Stimulated activated CD4-positive, alpha-beta T cell treated with anti-CD3 and anti-CD28 coated beads, TNF-alpha, amount 100 ng/mL, for 4 hours (primary cell): ENCODE measurements around the gene P2RY14.

ENCODE experiments used
- DNase-seq, 3 experiments: peaks; one replicate each; pipeline ENCODE4 v3.0.0-alpha.2; 2020; ENCODE audit warnings: low read depth in 3 of 3

The P2RY14 gene

DNA sequence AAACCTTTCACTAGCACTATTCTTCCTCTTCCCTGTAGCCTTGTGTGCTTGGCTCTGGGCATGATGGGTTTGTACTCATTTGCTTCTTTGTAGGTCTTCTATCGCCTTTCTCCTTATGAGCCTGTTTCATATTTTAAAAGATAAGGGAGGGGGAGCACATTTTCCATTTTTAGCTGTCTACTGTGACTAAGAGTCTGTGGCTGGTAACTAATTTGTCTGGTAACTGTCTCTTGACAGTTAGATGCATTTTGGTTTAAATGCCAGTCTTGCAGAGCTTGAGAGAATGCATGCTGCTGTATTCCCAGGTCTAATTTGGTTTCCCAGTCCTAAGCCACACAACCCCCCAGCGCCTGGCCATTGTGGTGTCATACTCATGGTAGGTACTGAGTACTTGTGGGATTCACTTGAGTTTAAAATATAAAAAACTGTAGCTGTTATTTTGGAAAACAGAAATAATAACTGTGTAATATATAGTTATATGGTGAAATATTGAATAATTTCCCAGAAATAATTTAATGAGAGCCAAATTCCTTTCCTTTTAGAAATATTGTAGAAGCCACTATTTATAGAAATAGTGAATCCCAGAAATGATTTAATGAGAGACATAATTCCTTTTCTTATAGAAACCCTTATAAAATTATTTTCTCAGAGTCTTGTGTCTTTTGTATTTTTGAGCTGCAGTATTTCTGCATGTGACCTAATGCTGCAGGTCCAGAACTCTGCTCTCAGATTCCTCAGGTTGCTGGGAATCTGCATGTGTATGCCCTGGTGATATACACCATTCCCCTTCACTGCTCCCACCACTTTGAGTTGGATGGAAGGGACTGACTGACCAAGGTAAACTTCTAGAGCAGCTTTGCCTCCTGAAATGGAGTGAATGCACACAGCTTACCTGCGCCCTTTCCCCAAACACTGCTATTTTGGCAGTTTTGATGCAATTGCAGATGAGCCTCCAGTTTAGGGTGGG lies 61.4 kb downstream of the P2RY14 start:
- DNase-seq: no peak

DNA sequence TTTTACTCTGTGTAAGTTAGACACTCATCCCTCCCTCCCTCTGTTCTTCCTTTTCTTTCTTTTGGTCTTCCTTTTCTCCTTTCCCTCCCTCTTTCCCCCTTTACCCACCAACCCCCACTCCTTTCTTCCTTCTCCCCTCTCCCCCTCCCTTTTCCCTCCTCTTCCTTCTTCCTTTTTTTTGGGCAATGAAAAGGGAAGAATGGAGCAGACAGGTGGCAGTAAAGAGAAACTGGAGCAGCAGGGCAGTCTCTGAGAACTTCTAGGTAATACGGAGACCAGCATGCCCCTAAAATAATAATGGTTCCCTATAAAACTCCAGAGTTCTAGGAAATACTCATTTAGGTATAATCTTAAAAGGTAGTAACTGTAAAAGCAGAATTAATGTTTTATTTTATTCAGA lies 63.9 kb downstream of the P2RY14 start:
- no peak for DNase-seq

DNA sequence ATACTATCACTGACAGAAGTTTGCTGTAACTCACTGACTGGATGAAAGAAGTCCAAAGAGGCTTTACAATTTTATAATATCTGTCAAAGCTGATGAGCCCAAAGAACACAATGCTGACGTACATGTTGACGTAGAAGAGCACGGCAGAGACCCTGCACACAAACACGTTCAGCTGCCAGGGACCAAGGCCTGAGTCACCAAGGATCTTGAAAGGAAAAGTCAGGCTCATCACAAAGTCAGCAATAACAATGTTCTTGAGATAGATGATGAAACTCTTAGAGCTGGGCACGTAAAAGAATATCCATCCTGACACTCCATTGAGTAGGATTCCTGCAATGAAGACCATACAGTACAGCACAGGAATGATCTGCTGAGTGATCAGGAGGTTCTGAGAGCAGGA lies 64.5 kb downstream of the P2RY14 start:
- no peak for DNase-seq

DNA sequence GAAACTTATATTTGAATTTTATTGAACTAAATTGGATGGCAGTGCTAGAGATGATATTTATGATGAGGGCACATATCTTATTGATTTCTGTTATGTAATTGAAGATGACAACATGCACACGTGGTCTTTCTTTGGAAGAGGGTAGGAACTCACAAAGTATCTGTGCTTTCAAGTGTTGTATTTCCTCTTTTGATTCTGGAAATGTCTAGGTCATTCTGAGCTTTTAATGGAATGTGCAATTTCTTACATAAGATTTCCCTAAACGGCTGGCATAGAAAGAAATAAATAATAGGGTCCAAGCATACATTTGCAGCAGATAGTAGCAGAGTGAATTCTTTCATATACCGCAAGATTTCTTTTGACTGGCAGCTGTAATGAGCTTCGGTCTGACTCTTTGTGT lies 65.2 kb downstream of the P2RY14 start:
- DNase-seq: no peak

DNA sequence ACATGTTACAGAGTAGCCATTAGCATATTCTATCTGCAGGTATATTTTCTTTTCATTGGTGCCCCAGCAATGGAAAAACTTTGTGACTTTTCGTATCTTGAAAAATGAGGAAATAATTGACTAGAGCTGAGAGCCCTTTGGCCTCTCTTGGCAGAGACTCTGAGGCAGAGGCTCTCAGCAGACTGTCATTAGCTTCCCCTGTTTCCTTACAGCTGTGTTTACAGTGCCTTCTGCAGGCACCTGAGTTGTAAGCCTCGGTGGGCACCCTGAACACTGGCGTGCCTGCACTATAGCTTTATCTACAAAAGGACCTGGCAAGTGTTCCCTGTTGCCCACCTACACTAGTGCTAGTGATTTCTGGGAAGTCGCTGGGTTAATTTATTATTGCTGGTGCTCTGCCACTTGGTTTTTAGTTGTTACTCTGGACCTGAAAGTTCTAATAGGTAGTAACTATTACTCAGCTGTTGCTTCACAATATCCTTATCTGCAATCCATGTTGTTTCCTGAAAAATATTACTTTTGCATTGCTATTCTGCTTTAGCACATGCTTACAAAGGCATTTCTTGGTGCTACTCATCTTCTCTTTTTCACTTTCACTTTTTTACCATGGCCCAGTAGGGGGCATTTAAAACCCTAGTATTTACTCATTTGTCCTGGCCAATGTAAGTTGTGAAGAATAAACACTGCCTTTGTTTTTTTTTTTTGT lies 67.5 kb downstream of the P2RY14 start:
- DNase-seq: no peak

DNA sequence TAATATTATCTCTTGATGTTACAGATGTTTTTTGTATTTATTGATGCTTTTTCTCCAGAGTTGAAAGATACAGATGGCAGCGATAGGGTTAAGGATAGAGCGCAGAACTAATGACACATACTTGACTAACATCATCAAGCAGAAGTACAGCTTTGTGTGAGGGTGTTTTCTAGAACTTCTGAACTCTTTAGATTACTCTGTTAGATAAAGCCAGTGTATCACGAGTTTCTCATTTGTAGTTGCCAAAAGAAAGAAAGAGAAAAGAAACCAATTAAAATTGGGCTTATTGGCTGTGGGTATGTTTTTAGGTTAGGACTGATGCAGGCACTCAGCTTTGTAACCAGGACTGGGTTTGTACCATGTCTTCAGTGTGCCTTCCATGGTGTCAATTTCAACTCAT lies 68.7 kb downstream of the P2RY14 start:
- no peak for DNase-seq

DNA sequence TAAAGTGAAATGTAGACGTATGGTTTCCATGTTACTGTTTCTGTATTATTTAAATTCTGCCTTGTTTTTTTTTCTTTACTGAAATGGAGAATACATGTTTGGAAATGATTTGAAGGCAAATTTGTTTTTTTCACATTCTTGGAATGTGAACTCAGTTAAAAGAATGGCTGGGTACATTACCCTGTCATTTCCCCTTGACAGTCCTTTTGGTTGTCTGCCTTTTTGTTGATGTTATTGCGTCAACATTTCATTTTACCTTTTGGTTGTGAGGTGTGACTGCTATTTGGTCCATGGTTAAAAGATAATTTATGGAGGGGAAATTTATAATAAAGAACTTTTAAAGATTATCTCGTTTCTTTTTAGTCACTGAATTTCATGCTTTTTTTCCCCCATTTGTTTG lies 72.1 kb downstream of the P2RY14 start:
- DNase-seq: no peak

DNA sequence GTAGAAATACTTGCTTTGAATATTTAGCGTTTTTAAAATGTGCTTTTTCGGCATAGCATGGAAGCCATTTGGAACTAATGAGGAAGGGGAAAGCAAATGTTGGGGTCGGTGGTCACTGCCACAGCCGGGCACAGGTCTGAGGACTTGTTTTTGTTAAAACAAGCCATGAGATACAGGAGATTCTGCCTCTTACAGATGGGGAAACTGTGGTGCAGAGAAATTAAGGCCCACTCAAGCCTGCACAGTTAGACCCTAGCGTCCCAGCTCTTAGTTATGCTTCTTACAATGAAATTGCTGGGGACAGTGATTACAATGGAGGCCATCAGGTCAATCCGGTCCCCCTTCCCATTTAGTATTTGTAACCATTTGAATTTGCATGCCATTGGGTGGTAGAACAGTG lies 72.9 kb downstream of the P2RY14 start:
- no peak for DNase-seq

DNA sequence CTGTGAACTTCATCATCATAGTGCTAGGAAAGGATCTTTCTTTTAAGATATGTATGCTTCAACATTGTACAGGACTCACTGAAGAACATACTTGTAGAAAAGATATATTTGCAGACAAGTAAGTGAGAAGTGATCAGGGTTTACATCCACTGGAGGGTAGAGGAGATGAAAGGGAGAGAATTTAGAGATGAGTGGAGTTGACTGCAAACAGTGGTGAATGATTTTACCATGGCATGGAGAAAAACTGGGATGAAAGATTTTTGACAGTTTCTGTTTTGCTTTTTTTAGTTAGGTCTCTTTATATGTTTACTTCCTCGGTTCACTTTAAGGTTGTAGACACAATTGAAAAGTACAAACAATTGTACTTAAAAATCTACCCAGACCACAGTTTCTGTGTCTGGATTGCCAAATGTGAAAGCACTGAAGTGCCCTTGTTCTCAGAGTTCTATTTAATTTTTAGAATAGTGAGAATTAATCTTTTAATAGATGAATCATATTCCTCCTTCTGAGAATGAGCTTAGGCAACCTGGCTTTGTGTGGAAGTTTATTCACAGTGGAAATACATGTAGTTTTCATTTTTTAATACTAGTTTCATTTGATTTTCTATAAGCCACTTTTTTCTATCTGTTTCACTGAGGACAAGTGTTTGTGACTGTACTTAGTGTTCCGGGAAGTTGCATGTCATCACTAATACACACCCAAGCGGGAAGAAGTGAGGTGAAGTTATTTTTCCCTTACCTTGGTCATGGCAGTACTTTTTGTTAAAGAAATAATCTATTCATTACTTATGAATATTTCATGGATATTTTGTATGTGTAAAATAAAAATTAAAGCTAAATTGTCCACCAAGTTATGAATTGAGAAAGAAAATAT lies 73.6 kb downstream of the P2RY14 start:
- no peak for DNase-seq

DNA sequence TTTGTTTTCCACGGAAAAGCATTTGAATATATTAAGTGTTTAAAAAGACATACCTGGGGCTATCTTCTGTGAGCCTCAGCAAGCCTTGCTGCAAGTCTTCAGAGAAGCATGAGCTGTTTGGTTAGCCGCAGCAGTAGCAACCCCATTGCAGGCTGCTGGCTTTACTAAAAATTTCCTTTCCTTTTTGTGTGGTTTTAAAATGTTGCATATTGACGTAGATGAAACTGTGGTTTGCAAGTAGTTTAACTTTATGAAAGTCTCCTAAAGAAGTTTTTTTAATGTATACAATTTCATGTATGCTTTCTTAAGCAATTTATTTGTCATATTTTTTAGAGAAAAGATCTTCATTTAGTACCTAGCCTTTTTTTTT lies 75.3 kb downstream of the P2RY14 start, which contains the start of gene GPR171:
Gene GPR171, minus strand, starts transcription at position 166 of the 370 bp plus-strand sequence. CDS start 3,830 bp downstream, outside the sequence.
- DNase-seq: peak in 2 of 3 experiments; percentile 38 to 53

DNA sequence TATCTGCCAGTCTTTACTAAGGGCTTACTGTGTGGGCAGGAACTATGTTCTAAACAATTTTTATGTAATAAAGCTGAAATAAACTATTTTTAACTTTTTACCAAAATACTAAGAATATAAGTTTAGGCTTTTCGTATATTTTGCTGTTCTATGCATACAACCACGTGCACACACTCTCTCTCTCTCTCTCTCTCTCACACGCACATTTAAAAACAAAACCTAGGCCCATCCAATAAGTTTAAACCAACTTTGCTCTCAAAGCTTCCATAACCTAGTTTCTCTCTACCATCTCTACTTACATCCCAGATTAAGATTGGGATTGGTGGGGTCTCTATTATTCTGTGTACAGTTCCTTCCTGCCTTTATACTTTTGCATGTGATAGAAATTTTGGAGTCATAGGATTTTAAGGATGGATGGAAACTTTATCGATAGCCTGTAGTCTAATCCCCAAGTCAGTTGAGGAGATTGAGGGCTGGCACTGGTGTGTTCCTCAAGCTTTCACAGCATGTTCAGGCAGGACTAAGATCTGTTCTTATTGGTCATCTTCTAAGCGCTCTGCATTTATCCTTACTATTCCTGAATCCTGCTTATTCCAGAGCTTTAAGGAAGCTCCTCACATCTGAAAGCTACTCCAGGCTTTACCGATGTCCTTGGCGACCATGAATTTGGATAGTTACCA lies 77.2 kb downstream of the P2RY14 start:
- no peak for DNase-seq

DNA sequence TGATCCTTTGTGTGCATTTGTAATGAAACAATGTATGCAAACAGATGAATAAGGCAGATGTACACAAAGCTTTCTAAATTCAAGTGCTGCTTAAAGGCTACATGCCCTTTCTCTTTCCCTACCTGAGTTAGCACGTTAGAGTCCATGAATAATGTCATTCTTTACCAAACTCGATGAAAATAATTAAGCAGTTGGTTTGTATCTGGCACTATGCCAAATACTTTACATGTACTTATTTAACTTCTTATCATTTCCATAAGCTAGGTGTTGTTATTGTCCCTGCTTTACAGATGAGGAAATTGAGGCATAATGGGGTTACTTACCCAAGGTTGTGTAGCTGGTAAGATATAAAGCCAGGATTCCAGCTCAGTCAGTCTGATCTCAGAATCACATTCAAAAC lies 77.8 kb downstream of the P2RY14 start:
- no peak for DNase-seq

DNA sequence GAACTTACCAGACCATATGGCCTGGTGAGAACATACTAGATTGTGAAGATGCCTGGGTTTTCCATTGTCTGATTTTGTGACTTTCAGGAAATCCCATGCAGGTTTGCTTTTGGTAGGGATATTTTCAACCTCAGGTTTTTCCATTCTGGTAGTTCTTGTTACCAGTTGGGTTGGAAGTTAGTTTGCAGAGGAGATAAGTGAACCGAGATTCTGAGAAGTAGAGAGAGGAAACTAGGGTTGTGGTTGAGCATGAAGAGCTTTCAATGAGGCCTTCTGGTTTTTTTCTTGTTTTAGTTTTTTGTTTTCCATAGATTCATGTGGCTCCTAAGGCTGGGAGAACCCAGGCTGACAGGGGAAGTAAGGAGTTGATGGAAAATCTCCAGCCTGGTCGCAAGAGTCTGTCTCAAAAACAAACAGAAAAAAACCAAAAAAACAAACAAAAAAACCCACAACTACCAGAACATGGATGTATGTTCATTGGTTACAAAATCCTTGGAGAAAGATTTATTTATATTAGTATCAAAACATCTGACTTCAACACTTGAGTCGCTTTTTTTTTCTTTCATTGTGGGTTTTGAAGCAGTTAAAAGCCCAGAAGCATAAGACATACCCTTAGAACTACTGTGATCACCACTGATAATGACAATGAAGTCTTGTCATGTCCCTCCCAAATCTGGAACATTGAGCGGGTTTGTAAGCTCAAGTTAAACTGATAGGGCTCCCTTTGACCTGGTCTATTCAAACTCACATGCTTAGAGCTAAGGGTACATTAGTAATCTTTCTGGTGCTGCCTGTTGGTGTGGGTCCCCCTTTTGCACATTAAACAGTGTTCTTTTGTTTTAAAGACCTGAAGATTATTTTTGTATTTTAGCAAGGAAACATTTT lies 78.5 kb downstream of the P2RY14 start:
- DNase-seq: no peak

DNA sequence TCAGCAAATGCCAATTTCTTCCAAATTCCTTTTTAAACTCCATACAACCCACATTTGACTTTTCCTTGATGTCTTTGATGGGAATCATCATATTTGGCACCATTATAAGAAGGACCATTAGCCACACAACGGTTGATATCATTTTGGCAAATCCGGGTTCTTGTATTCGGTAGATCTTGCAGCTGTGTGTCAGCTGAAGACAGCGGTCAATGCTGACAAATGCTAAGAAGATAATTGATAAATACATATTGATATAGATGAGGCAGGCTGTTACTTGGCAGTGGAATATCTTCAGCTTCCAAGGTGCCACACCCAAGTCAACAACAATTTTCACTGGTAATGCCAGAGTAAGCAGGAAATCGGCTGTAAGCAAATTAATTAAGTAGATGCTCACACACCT lies 79.5 kb downstream of the P2RY14 start:
- DNase-seq: no peak

DNA sequence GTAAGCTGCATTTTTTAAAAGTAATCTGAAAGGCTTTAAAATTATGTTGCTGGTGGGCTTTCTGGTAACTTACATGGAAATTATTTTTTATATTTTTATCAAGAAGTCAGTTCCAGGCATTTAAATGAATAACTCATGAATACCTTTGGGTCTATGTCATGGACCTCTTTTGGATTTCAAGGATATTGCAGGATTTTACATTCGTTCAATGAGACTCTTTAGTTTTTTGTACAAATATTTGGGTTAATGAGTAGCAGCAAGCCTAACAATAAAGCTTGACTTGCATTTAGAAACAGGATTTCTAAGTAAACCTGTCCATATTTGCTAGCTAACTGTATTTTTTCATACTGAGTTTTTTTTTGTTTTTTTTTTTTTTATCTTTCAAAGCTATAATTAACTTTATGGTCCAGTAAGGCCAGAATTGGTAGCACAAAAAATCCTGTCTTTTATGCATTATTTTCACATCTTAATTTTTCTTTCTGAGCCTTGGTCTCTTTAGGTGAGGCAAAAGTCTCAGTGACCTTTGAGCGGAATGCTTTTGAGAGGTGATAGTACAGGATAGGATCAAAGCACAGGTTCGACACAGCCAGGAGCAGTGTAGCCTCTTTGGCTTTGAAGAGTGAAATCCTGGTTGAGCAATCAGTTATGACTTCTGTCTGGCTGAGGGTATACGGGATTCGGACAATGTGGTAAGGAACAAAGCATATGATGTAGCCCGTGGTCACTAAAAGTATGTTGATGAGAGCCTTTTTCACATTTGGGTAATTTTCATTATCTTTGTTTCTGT lies 80.2 kb downstream of the P2RY14 start:
- no peak for DNase-seq

DNA sequence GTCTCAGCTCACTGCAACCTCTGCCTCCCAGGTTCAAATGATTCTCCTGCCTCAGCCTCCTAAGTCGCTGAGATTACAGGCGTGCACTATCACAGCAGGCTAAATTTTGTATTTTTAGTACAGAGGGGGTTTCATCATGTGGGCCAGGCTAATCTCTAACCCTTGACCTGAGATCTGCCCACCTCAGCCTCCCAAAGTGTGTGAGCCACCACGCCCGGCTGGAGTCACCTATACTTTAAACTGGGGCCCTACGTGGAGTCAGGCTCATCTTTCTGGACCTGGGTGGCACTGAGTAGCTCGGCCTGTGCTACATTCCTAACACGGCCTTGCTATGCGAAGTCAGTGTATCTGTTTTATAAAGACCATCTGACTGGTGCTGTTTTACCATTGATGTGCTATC lies 81.1 kb downstream of the P2RY14 start:
- no peak for DNase-seq

DNA sequence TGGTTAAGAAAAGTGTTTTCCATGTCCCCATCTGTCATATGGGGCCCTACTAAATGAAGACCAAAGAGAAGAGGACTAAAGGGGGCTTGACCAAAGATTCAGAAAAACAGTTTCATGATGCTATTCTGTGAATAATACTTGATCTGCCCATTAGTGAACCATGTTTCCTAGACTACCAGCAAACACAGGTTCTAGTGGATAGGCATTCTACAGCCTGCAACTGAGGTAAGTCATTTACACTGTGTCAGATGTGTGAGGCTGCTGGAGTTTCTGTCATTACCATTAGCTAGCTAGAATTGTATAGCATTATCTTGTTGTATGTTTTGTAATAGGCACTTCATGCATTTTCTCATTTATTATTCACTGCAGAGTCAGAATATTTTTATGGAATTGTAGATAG lies 81.9 kb downstream of the P2RY14 start:
- DNase-seq: no peak

DNA sequence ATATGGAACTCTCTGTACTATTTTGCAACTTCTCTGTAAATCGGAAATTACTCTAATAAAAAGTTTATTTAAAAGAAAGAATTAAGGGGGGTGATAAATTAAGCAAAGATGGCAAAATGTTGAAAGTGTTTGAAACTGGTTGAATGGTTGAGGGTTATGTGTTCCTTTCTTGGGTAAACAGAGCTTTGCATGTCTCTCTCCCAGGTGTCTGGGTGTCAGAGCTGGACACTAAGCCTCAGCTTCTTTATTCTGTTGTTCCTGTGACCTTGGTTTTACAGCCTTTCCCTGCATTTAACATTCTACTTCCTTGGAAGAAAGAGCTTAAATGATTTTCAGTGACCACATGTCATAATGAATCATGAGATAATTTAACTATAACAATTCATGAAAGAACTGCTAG lies 82.5 kb downstream of the P2RY14 start:
- no peak for DNase-seq

DNA sequence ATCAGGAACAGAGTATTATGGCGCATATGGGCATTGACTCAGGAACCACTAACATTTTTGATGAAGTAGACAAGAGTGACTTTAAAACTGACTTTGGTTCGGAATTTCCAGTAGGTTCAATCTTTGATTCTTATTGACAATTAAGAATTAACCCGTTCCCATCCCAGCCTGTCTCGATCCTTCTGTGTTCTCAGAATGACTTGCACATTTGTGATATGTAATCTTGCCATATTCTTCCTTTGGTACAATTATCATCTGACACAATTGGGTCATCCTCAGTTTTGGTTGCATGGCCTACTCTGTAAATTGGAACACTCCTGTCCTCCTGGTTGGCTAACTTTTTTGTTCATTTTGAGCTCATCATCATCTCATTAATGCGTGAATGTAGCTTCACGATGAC lies 85.8 kb downstream of the P2RY14 start:
- no peak for DNase-seq

DNA sequence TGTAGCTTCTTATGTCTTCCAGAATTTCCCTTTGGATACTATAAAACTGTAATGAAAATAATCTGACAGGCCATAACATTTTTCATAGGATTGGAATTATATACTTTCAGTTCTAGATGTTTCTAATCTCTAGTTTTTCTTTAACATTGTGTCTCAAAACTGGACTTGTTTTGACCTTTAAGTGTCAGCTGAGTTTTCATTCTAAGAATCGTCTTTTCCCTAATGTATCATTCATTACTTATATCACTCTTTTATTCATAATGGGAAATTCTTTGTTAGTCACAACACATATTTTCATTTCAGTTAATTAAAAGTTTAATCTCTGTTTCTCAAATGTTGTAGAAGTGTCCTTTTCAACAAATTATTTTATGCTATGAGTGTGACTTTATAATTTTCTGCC lies 87.2 kb downstream of the P2RY14 start:
- DNase-seq: no peak
